ENCODE measurements around the gene TBCD.

Gene TBCD

GRCh38 chr17:82849076-82849945 is 97.4 kb downstream of the TBCD start:
- DNase-seq (ENCODE audit: low read depth in 2 of 2, low spot score in 1 of 2): no peak

- no peak for DNase-seq (ENCODE audit: low read depth in 2 of 2, low spot score in 1 of 2)
Observed at GRCh38 chr17:82851381-82851780, 99.5 kb downstream of the TBCD start.

- DNase-seq (ENCODE audit: low read depth in 2 of 2, low spot score in 1 of 2): no peak
Observed at GRCh38 chr17:82854226-82854625, 102.4 kb downstream of the TBCD start.

DNA sequence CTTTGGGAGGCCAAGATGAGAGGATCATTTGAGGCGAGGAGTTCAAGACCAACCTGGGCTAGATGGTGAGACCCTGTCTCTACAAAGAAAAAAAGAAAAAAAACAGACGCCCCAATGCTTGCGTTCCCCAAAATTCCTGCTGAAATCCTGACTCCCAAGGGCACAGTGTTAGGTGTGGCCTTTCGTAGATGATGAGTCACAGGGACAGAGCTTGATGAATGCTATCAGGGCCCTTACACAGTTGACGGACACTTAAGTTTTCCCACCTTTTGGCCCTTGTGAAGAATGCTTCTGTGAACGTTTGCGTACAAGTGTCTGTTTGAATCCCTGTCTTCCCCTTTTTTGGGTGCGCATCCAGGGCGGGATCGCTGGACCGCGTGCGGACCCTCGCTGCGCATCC is 104.5 kb downstream of the TBCD start:
- DNase-seq (ENCODE audit: low read depth in 2 of 2, low spot score in 1 of 2): no peak

- DNase-seq (ENCODE audit: low read depth in 2 of 2, low spot score in 1 of 2): no peak
Observed at GRCh38 chr17:82858376-82859126, 106.7 kb downstream of the TBCD start.

DNA sequence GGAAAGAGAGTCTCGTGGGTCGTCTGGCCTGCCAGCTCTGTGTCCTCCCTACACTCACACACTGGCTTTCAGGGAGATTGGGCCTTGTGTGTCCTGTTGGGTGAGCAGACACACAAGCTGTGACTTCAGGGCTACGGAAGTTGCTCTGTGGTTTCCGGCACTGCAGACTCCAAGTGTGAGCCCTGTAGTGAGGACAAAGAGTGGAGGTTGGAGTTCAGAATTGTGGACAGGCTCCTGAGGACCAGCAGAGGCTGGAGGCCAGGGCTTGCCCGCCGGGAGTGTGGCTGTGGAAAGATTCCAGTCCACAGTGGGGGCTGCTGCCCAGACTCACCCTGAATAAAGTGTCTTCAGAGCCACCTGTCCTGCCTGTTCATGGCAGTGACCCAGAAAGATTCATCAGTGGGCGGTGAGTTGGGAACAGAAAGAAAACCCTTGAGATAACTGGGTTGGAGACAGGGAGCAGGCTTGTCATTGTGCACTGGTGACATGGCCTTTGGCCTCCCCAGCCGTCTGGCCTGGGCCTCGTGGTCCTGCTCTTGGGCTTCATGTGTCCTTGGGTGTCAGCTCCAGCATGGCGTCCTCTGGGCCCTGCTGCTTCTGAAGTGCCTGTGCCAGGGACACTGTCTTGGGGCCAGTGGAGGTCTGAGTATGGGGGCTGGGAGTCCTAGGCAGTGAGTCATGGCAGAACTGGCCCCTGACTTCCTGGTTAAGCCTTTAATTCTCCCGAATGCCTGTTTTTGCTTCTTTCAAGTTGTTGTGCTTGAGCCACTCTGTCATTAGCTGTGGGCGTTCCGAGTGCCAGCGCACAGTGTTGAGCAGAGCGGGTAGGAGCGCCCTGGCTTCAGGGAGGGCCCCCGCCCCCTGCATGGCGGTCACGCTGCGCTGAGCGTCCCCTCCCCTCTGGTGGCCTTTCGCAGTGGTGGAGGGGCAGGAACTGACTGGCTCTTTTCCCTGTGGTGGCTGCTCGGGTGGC is 107.9 kb downstream of the TBCD start:
- peak in 1 of 2 donors; percentile 31 for DNase-seq (ENCODE audit: low read depth in 2 of 2, low spot score in 1 of 2)

GRCh38 chr17:82860606-82861392 is 108.9 kb downstream of the TBCD start:
- no peak for DNase-seq (ENCODE audit: low read depth in 2 of 2, low spot score in 1 of 2)

DNA sequence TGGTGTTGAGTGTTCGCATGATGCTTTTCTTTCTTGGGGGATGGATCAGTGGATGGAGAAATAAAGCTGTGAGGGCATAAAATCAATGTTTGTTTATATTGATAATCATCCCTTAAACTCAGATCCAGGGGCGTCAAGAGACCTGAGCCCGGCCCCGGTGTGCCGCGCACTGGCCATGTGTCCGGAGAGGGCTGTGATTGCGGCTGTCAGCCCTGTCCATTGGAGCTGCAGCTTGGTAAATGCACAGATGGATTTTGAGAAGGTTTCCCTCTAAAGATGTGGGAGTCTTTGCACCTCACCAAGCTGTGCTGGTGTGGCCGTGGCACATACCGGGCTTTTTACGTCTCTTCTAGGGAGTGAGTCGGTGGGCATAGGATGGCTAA is 109.5 kb downstream of the TBCD start:
- no peak for DNase-seq (ENCODE audit: low read depth in 2 of 2, low spot score in 1 of 2)

GRCh38 chr17:82862191-82862590 is 110.3 kb downstream of the TBCD start:
- no peak for DNase-seq (ENCODE audit: low read depth in 2 of 2, low spot score in 1 of 2)

DNA sequence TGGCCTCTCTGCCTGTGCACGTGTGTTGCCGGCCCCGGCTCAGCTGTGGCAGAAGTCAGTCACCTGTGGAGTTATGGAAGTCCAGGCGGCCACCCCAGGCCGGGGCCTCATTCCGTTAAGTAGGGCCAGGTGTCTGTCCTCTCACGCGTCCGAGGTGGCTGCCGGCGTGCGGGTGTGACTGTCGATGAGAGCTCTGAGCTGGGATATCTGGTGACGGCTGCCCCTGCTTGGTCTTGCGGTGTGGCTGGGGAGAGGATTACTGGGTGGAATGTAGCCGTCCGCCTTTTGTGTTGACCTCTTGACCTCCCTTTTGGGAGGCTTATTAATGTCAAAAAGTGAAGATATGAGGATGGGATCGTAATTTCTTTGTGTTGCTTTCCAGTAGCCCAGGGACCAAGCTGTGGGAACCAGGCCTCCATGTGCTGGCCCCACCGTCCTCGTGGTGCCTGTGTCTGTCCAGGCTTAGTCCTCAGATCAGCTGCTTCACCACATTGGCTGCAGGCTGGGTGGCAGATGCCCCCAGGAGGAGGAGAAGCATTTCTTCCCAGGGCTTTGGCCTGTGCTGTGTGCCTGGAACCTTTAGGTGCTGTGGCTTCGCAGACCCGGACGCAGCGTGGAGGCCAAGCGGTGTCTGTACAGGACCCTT is 111.0 kb downstream of the TBCD start:
- DNase-seq (ENCODE audit: low read depth in 2 of 2, low spot score in 1 of 2): no peak

GRCh38 chr17:82863383-82863940 is 111.6 kb downstream of the TBCD start:
- no peak for DNase-seq (ENCODE audit: low read depth in 2 of 2, low spot score in 1 of 2)

DNA sequence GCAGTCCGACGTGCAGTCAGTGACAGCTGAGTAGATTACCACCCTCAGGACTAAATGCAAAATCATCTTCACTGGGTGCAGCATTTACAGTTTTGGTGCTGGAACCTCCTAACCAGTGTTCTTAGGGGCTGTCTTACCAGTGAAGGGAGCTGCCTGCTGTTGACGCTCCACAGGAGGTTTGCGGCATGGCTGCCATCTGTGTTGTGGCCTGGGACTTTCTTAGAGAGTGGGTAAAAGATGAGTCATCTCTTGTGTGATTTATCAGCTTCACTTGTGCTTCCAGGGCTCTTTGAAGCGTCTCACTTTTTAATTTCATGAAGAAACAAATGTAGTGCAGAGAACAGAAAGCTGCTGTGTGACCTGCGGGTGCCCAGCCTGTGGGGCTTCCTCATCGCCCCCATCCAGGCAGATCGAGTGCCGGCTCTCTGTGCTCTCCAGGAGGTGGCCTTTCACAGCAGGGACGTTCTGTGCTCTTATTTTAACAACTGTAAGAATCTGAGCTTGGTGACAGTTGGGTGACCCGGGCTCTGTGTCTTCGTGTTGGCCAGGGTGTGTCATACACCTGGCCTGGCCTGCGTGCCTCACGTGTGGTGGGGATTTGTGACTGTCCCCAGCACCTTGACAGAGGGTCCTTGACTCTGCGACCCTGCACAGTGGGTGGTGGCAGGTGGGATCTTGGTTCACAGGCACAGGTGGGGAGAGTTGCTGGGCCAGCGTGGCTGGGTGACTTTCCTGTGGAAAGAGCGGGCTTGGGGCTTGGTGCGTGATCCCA is 112.3 kb downstream of the TBCD start:
- peak; percentile 60 to 81 for DNase-seq (ENCODE audit: low read depth in 2 of 2, low spot score in 1 of 2)

DNA sequence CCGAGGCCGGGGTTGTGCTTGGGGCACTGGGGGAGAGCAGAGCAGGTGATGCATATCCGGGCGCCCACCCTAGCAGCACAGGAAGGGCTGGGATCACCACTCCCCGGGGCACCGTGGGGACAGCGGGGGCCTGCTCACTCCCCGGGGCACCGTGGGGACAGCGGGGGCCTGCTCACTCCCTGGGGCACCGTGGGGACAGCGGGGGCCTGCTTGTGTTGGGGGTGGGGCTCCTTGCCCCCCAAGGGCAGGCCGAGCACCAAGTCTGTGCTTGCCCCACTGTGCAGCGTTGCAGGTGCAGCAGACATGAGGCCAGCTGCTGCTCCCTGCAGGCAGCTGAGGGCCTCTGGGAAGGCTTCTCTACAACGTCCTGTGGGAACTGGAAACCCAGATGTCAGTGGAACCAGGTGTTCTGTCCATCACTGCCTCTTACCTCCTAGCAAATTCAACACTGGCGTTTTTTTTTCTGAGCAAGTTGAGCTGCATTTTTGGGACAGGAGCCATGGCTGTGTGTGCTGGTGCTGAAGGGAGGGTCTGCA is 112.9 kb downstream of the TBCD start:
- DNase-seq (ENCODE audit: low read depth in 2 of 2, low spot score in 1 of 2): no peak

DNA sequence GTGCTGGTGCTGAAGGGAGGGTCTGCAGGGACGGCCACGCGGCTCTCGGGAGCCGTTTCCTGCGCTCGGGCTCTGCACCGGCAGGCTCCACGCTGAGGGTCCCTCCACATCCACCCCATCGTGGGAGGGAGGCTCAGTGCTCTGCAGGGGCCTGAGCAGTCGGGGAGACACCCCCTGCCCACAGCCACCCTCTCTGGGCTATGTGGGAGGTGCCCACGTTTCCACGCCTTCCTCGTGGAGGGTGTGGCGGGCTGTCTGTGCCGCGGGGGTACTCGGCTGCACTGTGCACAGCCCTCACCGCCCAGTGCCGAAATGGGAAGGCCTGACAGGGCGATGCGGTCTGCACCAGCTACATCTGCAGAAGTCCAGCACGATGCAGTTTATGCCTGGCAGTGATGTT is 113.4 kb downstream of the TBCD start:
- DNase-seq (ENCODE audit: low read depth in 2 of 2, low spot score in 1 of 2): no peak

GRCh38 chr17:82865774-82866395 is 114.0 kb downstream of the TBCD start:
- no peak for DNase-seq (ENCODE audit: low read depth in 2 of 2, low spot score in 1 of 2)

DNA sequence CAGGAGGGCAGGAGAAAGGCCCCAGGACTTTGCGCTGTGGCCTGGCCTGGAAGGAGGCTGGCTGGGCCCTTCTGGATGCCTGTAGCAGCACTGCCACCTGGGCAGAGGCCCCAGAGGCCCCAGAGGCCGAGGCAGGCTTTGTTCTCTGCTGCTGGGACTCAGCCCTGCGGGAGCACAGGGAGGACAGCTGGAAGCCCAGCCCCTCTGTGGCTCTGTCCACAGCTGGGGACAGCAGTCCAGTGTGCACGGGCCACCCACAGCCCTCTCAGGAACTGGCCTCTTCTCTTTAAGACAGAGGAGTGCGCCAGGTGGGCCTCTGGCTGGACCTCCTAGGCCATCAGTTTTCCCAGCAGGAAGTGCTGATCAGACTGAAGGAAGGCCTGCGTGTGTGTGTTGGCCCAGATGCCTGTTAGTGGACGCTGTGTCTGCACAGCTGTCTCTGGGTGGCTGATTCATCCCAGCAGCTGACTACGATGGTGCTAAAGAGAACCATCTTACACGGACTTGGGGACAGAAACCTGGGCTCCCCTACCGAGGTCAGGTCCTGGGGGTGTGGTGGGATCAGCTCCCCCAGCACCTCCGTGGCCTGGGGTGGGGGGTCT is 114.8 kb downstream of the TBCD start:
- no peak for DNase-seq (ENCODE audit: low read depth in 2 of 2, low spot score in 1 of 2)

GRCh38 chr17:82867763-82868325 is 116.0 kb downstream of the TBCD start:
- no peak for DNase-seq (ENCODE audit: low read depth in 2 of 2, low spot score in 1 of 2)
